NK-92 (cell line): ENCODE data around the gene CFAP57.
"Not testable (repeated sequence)": the region's sequence is repeated elsewhere in the genome, so short reads cannot be mapped to it uniquely, and the experiment has no call there.

ENCODE experiments used
- DNase-seq: peaks from one replicate; lab custom pipeline; 2025; ENCODE audit not compliant: unreplicated experiment; lab: John Stamatoyannopoulos, UW

Gene CFAP57

DNA sequence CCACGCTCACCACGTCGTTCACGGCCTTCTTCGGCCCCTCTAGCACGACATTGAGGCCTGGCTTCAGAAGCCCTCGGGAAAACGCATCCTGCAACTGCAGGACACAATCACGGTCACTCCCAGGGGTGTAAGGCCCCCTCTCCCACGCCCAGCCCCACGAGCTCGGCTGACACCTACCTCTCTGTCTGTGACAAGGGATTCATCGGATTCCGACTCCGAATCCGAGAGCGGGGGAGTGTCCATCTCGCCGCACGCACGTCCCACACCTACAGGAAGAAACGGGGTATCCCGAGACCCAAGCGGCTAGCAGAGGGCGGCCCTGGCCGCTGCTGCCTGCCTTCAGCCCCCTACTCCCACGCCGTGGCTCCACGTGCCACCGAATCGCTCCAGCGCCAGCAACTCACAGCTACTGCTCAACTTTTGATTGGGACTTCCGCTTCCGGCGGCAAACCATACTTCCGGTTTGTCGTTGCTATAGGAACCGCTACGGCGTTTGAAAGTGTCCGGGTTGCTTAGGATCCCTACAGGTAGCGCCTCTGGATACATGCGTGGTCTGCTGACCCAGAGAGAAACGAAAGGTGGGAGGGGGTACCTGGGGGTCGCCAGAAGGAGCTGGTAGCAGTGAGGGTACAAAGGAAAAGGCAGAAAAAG, at the start of gene CFAP57, which contains the start of gene EBNA1BP2:
Gene CFAP57, plus strand, starts transcription at position 455 of the 651 bp plus-strand sequence. CDS start 424 bp downstream, outside the sequence.
Gene EBNA1BP2, minus strand, starts transcription at position 415 of the 651 bp plus-strand sequence. Its CDS starts 172 bp downstream, at position 243.
- peak; percentile 30 for DNase-seq

- no peak for DNase-seq
Observed at GRCh38 chr1:43123031-43123430, 49.1 kb upstream of the CFAP57 start.

GRCh38 chr1:43128816-43129215, 43.3 kb upstream of the CFAP57 start:
- DNase-seq: no peak

- DNase-seq: no peak
Observed at GRCh38 chr1:43129426-43129825, 42.7 kb upstream of the CFAP57 start.

GRCh38 chr1:43134068-43134467, 38.1 kb upstream of the CFAP57 start:
- no peak for DNase-seq

GRCh38 chr1:43134640-43135039, 37.5 kb upstream of the CFAP57 start:
- DNase-seq: no peak

- no peak for DNase-seq
Observed at GRCh38 chr1:43135857-43136781, 36.0 kb upstream of the CFAP57 start.

DNA sequence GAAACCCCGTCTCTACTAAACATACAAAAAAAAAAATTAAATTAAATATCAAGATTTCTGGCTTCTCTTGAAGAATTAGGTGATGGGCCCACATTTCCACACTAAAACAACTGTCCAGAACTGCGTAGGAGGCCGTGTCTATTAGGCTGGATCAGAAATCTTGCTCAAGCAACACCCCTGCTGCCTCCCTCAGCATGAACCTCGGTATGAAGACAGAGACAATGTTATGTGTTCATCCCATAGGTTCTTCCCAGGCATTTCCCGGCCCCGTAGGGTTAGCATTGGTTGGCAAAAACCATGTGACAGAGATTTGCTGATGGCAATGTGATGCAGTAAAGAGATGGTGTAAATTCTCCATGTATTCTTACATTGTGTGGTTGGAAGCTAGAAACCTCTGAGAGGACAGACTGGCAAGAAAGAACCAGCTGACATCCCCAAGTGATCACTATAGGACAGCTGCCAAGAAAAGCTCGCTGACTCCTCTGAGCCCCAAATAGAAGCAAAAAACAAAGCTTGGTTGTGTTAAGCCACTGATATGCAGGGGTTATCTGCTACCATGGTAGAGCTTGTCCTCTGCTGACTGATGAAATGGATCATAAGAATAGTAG, 34.6 kb upstream of the CFAP57 start:
- no peak for DNase-seq

GRCh38 chr1:43139295-43139694, 32.8 kb upstream of the CFAP57 start:
- DNase-seq: not testable (repeated sequence)

- no peak for DNase-seq
Observed at GRCh38 chr1:43140010-43140409, 32.1 kb upstream of the CFAP57 start.

- DNase-seq: no peak
Observed at GRCh38 chr1:43140583-43140982, 31.5 kb upstream of the CFAP57 start.

- DNase-seq: no peak
Observed at GRCh38 chr1:43143441-43143888, 28.7 kb upstream of the CFAP57 start.

DNA sequence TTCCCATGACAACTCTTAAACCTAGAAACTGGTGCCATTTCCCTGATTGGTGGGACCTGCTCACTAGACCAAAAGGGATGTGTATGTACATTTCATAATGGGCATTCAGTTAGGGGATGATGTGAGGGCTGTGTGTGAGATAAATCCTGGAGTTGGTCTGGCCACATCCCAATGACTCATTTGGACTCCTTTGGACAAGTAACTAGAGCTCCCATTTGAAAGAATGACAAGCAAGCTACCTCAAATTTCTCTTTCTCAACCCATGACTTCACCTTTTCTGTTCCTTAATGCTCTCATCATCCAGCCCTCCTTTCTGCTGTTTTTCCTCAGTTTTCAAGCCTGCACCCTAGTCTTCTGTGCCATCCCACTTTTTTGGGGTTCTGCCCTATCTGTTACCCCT, 27.9 kb upstream of the CFAP57 start:
- no peak for DNase-seq

GRCh38 chr1:43147625-43148327, 24.4 kb upstream of the CFAP57 start:
- DNase-seq: no peak

DNA sequence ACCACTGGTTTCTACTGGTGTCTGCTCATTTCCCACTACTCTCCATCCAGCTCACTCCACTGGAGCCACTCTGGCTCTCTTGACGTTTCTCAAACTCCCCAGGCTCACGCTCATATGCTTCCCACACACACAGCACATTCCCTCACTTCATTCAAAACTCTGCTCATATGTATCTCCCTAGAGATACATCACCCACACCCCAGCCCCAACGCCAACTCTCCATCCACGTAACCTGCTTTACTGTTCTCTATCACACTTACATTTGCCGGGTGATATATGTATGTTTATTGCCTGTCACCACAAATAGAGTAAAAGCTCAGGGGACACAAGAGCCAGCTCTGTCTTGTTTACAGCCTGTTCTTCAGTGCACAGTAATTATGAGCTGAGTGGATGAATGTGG, 22.2 kb upstream of the CFAP57 start:
- no peak for DNase-seq

DNA sequence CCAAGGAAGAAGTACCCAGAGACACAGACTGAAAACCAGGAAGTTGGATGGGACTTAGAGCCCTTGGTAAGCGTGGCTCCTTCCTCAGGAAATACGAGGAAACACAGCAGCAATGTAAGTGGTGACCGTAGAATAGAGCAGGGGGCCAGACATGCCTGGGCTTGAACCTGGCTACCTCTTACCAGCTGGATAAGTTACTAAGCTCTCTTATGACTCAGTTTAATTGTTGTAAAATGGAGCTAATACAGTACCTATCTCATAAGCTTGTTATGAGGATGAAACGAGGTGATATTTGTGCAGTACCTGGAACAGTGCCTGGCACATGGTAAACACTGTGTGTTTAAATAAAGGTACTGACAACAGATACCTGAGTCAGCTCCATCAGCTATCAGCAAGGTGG, 19.3 kb upstream of the CFAP57 start:
- DNase-seq: no peak

GRCh38 chr1:43153443-43153842, 18.7 kb upstream of the CFAP57 start:
- DNase-seq: no peak

DNA sequence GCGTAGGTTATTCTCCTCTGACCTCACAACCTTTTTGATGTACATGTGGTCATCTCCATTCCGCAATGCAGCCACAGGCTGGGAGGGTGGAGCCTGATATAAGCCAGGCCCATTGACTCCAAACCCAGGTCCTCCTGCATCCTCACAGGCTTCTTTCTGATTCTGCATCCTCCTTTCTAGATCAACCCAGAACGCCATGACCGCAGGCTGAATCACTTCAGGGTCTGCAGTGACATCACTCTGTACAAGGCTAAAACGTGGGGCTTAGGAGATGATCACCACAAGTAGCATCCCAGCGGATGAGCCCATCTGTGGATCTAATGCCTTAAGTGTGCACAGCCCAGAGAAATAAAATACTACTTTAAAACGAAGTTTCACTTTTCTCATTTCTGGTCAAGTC, 16.1 kb upstream of the CFAP57 start:
- no peak for DNase-seq

DNA sequence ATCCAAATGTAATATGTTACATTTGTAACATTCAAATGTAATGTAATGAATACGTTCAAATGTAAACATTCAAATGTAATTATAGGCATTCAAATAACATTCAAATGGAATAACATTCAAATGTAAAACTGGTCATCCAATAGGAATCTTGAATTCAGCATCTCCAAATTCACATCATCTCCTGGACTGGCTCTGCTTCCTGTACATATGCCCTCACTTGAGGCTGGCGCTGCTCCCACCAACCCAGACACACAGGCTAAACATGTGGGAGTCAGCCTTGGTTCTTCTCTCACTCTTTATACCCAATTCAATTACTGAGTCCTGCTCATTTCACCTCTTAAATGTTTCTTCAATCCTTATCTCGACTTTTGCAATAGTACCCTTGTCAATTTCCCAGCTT, 7.0 kb upstream of the CFAP57 start:
- no peak for DNase-seq

DNA sequence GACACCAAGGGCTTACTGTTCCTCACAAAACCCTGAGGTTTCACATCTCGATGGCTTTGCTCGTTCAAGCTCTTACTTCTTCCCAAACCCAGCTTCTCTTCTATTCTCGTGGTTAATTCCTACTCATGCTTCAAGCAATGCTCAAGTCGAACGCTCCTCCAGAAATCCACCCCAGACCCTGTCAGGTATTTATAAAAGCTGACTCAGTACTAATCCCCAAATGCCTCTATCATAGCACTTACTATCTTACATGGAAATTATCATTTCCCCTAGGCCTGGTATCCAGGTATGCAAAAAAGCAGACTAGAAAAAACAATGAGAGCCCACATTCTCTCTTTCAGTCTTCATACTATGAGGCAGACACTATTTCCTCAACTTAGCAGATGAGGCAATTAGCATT, 6.4 kb upstream of the CFAP57 start:
- DNase-seq: no peak

DNA sequence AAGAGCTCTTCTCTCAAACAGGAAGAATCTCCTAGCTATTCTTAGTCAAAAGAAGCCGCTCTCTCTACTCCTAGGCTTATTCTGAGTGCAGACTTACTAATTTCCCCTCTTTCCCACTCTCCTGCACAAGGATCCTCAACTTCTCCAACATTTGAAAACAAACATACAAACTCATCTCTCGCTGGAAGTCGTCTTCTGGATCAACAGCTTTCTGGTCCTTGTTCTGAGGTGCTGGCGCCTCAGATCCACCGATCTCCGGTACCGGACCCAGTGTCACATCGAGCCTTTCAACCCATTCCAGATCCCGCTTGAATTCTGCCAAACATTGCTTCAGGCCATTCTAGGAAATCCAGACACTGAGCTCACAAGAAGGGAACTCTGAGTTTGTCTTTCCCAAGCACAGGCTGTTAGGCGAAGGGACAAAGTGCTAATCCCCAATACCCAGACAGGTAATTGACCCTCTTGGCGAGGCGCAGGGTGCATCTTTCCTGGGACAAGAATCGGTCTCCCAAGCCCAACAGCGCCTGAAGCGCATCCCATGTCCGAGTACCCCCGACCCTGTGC, 736 bp upstream of the CFAP57 start:
- DNase-seq: no peak
